ENCODE results near the gene CPNE4. TPM values are rescaled to one million over a fixed set of nuclear protein-coding genes. Genes with fewer than 3 reads are reported as not detected.
"Not testable (repeated sequence)": the region's sequence is repeated elsewhere in the genome, so short reads cannot be mapped to it uniquely, and the experiment has no call there.

CPNE4 gene
- total RNA-seq, 1 donor from 2014 or later, result 0.04 TPM

- ATAC-seq, result peak; percentile 52
Observed at GRCh38 chr3:131526801-131527347, 507.9 kb downstream of the CPNE4 start.

- ATAC-seq, result no peak
Observed at GRCh38 chr3:131518680-131519079, 516.1 kb downstream of the CPNE4 start.

- ATAC-seq, result no peak
Observed at GRCh38 chr3:131505421-131505820, 529.4 kb downstream of the CPNE4 start.

GRCh38 chr3:131503320-131503635, 531.5 kb downstream of the CPNE4 start:
- ATAC-seq, result peak; percentile 12

- peak; percentile 94 for ATAC-seq
Observed at GRCh38 chr3:131502530-131503319, 532.1 kb downstream of the CPNE4 start, which contains the start of gene MRPL3. Gene MRPL3, minus strand, starts transcription at chr3:131502971. Its CDS starts 150 bp downstream, at chr3:131502821.

GRCh38 chr3:131501949-131502348, 532.9 kb downstream of the CPNE4 start:
- ATAC-seq, result no peak

GRCh38 chr3:131494706-131495105, 540.1 kb downstream of the CPNE4 start:
- no peak for ATAC-seq

GRCh38 chr3:131491775-131492174, 543.0 kb downstream of the CPNE4 start:
- ATAC-seq, result no peak

GRCh38 chr3:131491084-131491483, 543.7 kb downstream of the CPNE4 start:
- no peak for ATAC-seq

- ATAC-seq, result not testable (repeated sequence)
Observed at GRCh38 chr3:131486545-131486944, 548.3 kb downstream of the CPNE4 start.

GRCh38 chr3:131485119-131485518, 549.7 kb downstream of the CPNE4 start:
- no peak for ATAC-seq

GRCh38 chr3:131484496-131485111, 550.2 kb downstream of the CPNE4 start:
- no peak for ATAC-seq
